GM23338 (cell line): ENCODE results near the gene CYP46A1. TPM values are rescaled to one million over a fixed set of nuclear protein-coding genes. Genes with fewer than 3 reads are reported as not detected.

ENCODE experiments used
- ATAC-seq: fragments of 200-7000 bp; cut with Tn5 transposase; 3 replicates; pipeline ENCODE4 v1.9.1; 2020
- DNase-seq: peaks from one replicate; pipeline ENCODE4 v3.0.0-alpha.2; 2015; ENCODE audit warnings: low spot score
- H2AFZ ChIP-seq: fragments of 200-600 bp; sonication (generic); 2 replicates; pipeline ENCODE4 v1.8.0; 2016; ENCODE audit warnings: antibody characterized with exemption, mild to moderate bottlenecking, moderate library complexity
- H3F3A ChIP-seq: fragments of 200-600 bp; sonication (generic); replicated peaks from 2 replicates; pipeline ENCODE4 v1.8.0; 2017; ENCODE audit warnings: antibody characterized with exemption, mixed run types, low read depth
- H3K27ac ChIP-seq: fragments of 200-600 bp; sonication (generic); 2 replicates; pipeline ENCODE4 v1.6.1; 2016; ENCODE audit warnings: low read depth
- H3K27me3 ChIP-seq: fragments of 200-600 bp; sonication (generic); 2 replicates; pipeline ENCODE4 v1.8.0; 2016; ENCODE audit warnings: mild to moderate bottlenecking, mixed run types, moderate library complexity; ENCODE audit not compliant: insufficient read depth
- H3K36me3 ChIP-seq: fragments of 200-600 bp; sonication (generic); 2 replicates; pipeline ENCODE4 v1.8.0; 2016; ENCODE audit warnings: mild to moderate bottlenecking; ENCODE audit not compliant: insufficient read depth
- H3K4me1 ChIP-seq: fragments of 200-600 bp; sonication (generic); 2 replicates; pipeline ENCODE4 v1.8.0; 2016; ENCODE audit warnings: mild to moderate bottlenecking, moderate library complexity; ENCODE audit not compliant: insufficient read depth
- H3K4me2 ChIP-seq: fragments of 200-600 bp; sonication (generic); 2 replicates; pipeline ENCODE4 v1.7.1; 2017; ENCODE audit warnings: mixed run types
- H3K4me3 ChIP-seq: fragments of 200-600 bp; sonication (generic); 2 replicates; pipeline ENCODE4 v1.6.1; 2016; ENCODE audit warnings: mixed run types
- H3K79me2 ChIP-seq: fragments of 200-600 bp; sonication (generic); replicated peaks from 2 replicates; pipeline ENCODE4 v1.8.0; 2017; ENCODE audit warnings: mild to moderate bottlenecking; ENCODE audit not compliant: insufficient read depth
- H3K9me2 ChIP-seq: fragments of 200-600 bp; sonication (generic); 2 replicates; pipeline ENCODE4 v1.8.0; 2017; ENCODE audit not compliant: insufficient read depth
- H4K20me1 ChIP-seq: fragments of 200-600 bp; sonication (generic); replicated peaks from 2 replicates; pipeline ENCODE4 v1.8.0; 2017; ENCODE audit warnings: mild to moderate bottlenecking; ENCODE audit not compliant: insufficient read depth
- H3K27ac Mint-ChIP-seq: 2 replicates; pipeline ENCODE4 v1.8.0; 2020; ENCODE audit warnings: inconsistent platforms, mild to moderate bottlenecking, moderate library complexity, mixed read lengths
- H3K27me3 Mint-ChIP-seq: 3 replicates; pipeline ENCODE4 v1.8.0; 2022; ENCODE audit warnings: low read depth, mild to moderate bottlenecking, moderate library complexity, mixed read lengths, inconsistent platforms; ENCODE audit not compliant: insufficient read depth, poor library complexity
- H3K36me3 Mint-ChIP-seq: 3 replicates; pipeline ENCODE4 v1.8.0; 2021; ENCODE audit warnings: low read depth, mild to moderate bottlenecking, inconsistent platforms, moderate library complexity, mixed read lengths
- H3K4me1 Mint-ChIP-seq: 3 replicates; pipeline ENCODE4 v1.8.0; 2020; ENCODE audit warnings: mild to moderate bottlenecking, inconsistent platforms, mixed read lengths
- H3K4me3 Mint-ChIP-seq: 3 replicates; pipeline ENCODE4 v1.8.0; 2021; ENCODE audit warnings: moderate library complexity, mild to moderate bottlenecking, inconsistent platforms, mixed read lengths
- H3K9me3 Mint-ChIP-seq: 3 replicates; pipeline ENCODE4 v1.8.0; 2020; ENCODE audit warnings: moderate library complexity, mild to moderate bottlenecking, inconsistent platforms, mixed read lengths
- ZNF462 ChIP-seq: fragments of 250-450 bp; sonication (Bioruptor Pico); IDR thresholded peaks from 2 replicates; pipeline ENCODE4 v1.5.0; 2020; ENCODE audit warnings: mild to moderate bottlenecking, moderate library complexity
- polyA plus RNA-seq: library from polyadenylated mRNA; unstranded; fragments of >200 nt; fragmentation: Nextera tagmentation; extraction: Ambion mirVana; gene quantifications from 2 replicates; pipeline ENCODE4 v1.2.1, GENCODE V29; 2016
- total RNA-seq: library from RNA; depleted of rRNA; stranded (reverse); fragments of >200 nt; shearing (Covaris generic); gene quantifications from 2 replicates; pipeline ENCODE4 v1.2.3, GENCODE V29; 2014

CYP46A1 gene
- total and polyA plus RNA-seq, 2 experiments from 2014 or later: 0.59 to 0.66 TPM

GRCh38 chr14:99675382-99675835 is 8.7 kb upstream of the CYP46A1 start:
- Mint-ChIP-seq H3K4me3 (no peak overlapping the region), H3K36me3 (peaks cover 22% of the 10 kb centered on the region; the same call in 2 of the 3 replicates)
- no peak overlapping the region for H2AFZ ChIP-seq

More at GRCh38 chr14:99675382-99675835, 8.7 kb upstream of the CYP46A1 start:
- no peaks in the 10 kb centered on the region for H3K9me2 ChIP-seq
- Mint-ChIP-seq H3K27me3 (peaks cover 9% of the 10 kb centered on the region), H3K27ac (no peak overlapping the region), H3K4me1 (peaks cover 32% of the 10 kb centered on the region), H3K9me3 (peaks cover 27% of the 10 kb centered on the region)
- TF ChIP-seq ZNF462: no peak
- no peaks in the 10 kb centered on the region for H3F3A ChIP-seq
- no peaks in the 10 kb centered on the region for H4K20me1 ChIP-seq
- peaks cover 28% of the 10 kb centered on the region for H3K4me1 ChIP-seq
- H3K36me3 ChIP-seq: no peaks in the 10 kb centered on the region
- H3K4me2 ChIP-seq: no peak overlapping the region
- ATAC-seq: no peak
- H3K4me3 ChIP-seq: no peak overlapping the region
- H3K27me3 ChIP-seq: no peaks in the 10 kb centered on the region
- no peaks in the 10 kb centered on the region for H3K79me2 ChIP-seq
- no peak overlapping the region for H3K27ac ChIP-seq
- no peak for DNase-seq
